ENCODE measurements around the gene RFC3. TPM values are rescaled to one million over a fixed set of nuclear protein-coding genes. Genes with fewer than 3 reads are reported as not detected.
A peak's percentile ranks its signal among the peaks of the same experiment; 100 is the strongest.
"Not testable (repeated sequence)": the region's sequence is repeated elsewhere in the genome, so short reads cannot be mapped to it uniquely, and the experiment has no call there.

The RFC3 gene
- total RNA-seq, 2 experiments from 2014 or later, result 48.3 to 51.8 TPM

GRCh38 chr13:33793726-33794125 is 24.2 kb upstream of the RFC3 start:
- H3K36me3 Mint-ChIP-seq, result peaks cover 3% of the 10 kb centered on the region
- peaks cover 15% of the 10 kb centered on the region for H3K4me1 Mint-ChIP-seq
- peaks cover 5% of the 10 kb centered on the region for H3K9me3 Mint-ChIP-seq (ENCODE audit: low read depth)
- peaks cover 7% of the 10 kb centered on the region for H3K27me3 Mint-ChIP-seq
- ATAC-seq (no peak), DNase-seq (no peak)
- H3K4me3 Mint-ChIP-seq, result no peak overlapping the region
- H3K27ac Mint-ChIP-seq, result no peak overlapping the region
- CTCF ChIA-PET, result no interaction called here

GRCh38 chr13:33794576-33794975 is 23.4 kb upstream of the RFC3 start:
- peaks cover 15% of the 10 kb centered on the region for H3K4me1 Mint-ChIP-seq
- H3K9me3 Mint-ChIP-seq (ENCODE audit: low read depth), result peaks cover 5% of the 10 kb centered on the region
- H3K27ac Mint-ChIP-seq, result no peak overlapping the region
- DNase-seq (no peak), ATAC-seq (no peak)
- peaks cover 9% of the 10 kb centered on the region for H3K27me3 Mint-ChIP-seq
- CTCF ChIA-PET, result no interaction called here
- peaks cover 3% of the 10 kb centered on the region for H3K36me3 Mint-ChIP-seq
- H3K4me3 Mint-ChIP-seq, result no peak overlapping the region

DNA sequence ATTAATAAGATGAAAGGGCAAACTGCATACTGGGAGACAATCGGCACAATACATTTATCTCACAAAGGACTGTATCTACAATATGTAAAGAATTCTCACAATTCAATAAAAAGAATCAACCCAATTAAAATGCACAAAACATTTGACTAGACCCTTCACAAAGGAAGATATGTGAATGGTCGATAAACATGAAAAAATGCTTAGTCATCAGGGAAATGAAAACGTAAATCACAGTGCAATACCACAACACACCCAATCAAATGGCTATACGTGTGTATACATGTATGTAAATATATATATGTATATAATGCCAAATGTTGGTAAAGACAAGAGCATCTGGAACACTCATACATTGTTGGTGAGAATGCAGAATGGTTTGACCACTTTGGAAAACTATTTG is 21.9 kb upstream of the RFC3 start:
- no peak overlapping the region for H3K4me3 Mint-ChIP-seq
- peaks cover 5% of the 10 kb centered on the region for H3K9me3 Mint-ChIP-seq (ENCODE audit: low read depth)
- DNase-seq (no peak), ATAC-seq (no peak)
- no peak overlapping the region for H3K27ac Mint-ChIP-seq
- peaks cover 16% of the 10 kb centered on the region for H3K4me1 Mint-ChIP-seq
- CTCF ChIA-PET, result no interaction called here
- peaks cover 3% of the 10 kb centered on the region for H3K36me3 Mint-ChIP-seq
- H3K27me3 Mint-ChIP-seq, result peaks cover 18% of the 10 kb centered on the region

DNA sequence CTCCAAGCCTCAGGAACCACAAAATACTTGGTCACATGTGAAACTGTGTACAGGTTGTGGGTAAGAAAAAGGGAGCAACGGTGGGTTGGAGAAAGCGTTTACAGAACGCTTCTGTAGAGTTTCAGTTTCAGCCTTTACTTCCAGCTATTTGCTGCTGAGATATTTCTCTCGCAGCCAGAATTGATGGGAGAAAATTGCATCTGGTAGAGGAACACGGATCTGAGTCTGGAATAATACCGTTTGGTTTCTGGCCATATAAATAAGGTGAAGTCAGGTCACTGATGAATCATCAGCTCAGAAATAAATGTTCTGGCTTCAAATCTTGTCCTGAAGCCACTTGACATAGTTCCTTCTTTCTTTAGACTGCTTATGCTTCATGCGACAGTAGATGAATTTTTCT is 20.3 kb upstream of the RFC3 start:
- H3K4me1 Mint-ChIP-seq, result peaks cover 15% of the 10 kb centered on the region

DNA sequence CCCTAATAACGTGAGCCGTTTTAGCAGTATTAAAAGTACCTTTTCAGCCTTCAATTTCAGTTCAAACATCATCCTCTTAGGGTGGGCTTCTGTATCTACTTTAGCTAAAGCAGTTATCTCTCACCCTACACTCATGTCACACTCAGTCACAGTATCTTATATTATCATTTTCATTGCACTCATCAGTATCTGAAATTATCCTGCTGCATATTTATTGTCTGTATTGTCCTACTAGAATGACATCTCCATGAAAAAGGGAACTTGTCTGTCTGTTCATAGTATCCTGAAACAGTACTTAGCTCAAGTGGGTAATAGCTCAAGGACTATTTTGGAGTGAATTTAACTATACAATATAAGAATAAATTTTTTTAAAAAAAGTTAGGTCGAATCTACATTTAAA is 19.9 kb upstream of the RFC3 start:
- CTCF ChIA-PET, result interaction anchor here (1.2 kb wide), 1 partner anchor 8 kb away, joined by 4 read pairs; no protein-coding TSS in a partner anchor
- H3K4me1 Mint-ChIP-seq, result peaks cover 15% of the 10 kb centered on the region
- no peaks in the 10 kb centered on the region for H3K9me3 Mint-ChIP-seq (ENCODE audit: low read depth)
- no peak overlapping the region for H3K4me3 Mint-ChIP-seq
- peaks cover 33% of the 10 kb centered on the region for H3K27me3 Mint-ChIP-seq
- H3K27ac Mint-ChIP-seq, result no peak overlapping the region
- ATAC-seq (no peak), DNase-seq (no peak)
- H3K36me3 Mint-ChIP-seq, result no peaks in the 10 kb centered on the region

More for the DNA sequence above, 20.3 kb upstream of the RFC3 start:
- ATAC-seq, result no peak
- H3K36me3 Mint-ChIP-seq, result no peaks in the 10 kb centered on the region
- no peak overlapping the region for H3K4me3 Mint-ChIP-seq
- no peak overlapping the region for H3K27ac Mint-ChIP-seq
- peaks cover 29% of the 10 kb centered on the region for H3K27me3 Mint-ChIP-seq
- CTCF ChIA-PET, result interaction anchor here (1.2 kb wide), 1 partner anchor 8 kb away, joined by 4 read pairs; no protein-coding TSS in a partner anchor
- no peak for DNase-seq
- H3K9me3 Mint-ChIP-seq (ENCODE audit: low read depth), result peaks cover 3% of the 10 kb centered on the region

DNA sequence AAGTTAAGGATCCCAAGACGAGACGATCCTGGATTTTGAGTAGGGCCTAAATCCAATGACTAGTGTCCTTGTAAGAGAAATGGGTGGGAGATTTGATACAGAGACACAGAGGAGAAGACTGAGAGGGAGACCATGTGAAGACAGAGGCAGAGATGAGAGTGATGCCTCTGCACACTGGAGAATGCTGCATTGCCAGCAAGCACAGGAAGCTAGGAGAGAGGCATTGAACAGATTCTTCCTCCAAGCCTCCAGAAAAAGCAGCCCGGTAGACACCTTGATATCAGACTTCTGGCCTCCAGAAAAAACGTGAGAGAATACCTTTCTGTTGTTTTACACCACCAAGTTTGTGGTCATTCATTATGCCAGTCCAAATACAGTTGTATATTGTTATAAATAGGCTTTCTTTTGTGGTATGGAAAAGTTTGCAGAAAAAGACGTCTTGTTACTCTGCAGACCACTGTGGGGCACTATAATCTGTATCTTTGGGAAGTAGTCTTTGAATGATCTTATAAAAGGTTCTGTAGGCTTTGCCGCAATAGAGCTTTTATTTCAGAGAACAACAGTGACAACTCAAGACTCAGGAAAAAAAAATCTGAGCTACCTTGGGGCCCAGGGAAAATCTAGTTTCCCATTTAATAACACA is 17.9 kb upstream of the RFC3 start:
- Mint-ChIP-seq H3K4me1 (peaks cover 12% of the 10 kb centered on the region), H3K27me3 (peaks cover 41% of the 10 kb centered on the region), H3K36me3 (no peaks in the 10 kb centered on the region), H3K9me3 (ENCODE audit: low read depth) (no peaks in the 10 kb centered on the region), H3K27ac (no peak overlapping the region), H3K4me3 (no peak overlapping the region)
- CTCF ChIA-PET, result interaction anchor here (0.8 to 2.2 kb wide), 5 partner anchors 9 to 1365 kb away, joined by 3 to 8 read pairs (median 3); no protein-coding TSS in a partner anchor
- no peak for DNase-seq
- peak; percentile 36 for ATAC-seq

DNA sequence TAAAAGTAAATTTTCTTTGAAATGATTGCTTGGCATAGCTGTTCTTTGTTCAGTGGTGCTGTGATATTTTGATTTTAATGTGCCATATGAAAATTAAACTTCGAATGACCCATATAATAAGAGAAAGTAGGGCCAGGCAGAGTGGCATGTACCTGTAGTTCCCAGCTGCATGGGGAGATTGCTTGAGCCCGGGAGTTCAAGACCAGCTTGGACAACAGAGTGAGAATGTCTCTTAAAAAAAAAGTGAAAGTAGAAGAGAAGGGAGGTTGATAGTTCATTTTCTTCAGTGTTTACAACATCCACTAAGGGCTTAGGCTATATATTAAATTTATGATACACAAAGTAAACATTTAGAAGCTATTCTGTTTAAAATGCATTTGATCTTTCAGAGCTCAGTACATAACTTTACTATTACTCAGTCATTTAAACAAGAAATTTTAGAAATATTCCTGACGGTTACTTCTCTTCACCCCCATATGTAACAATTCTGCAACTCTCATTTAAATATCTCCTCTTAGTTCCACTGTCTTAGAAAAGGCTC is 17.2 kb upstream of the RFC3 start:
- Mint-ChIP-seq H3K4me1 (peaks cover 12% of the 10 kb centered on the region), H3K4me3 (no peak overlapping the region), H3K27ac (no peak overlapping the region), H3K36me3 (no peaks in the 10 kb centered on the region), H3K27me3 (peaks cover 41% of the 10 kb centered on the region), H3K9me3 (ENCODE audit: low read depth) (no peaks in the 10 kb centered on the region)
- ATAC-seq (no peak), DNase-seq (no peak)
- CTCF ChIA-PET, result interaction anchor here (0.7 to 2.2 kb wide), 5 partner anchors 9 to 1135 kb away, joined by 3 to 8 read pairs (median 3); no protein-coding TSS in a partner anchor

- no peaks in the 10 kb centered on the region for H3K9me3 Mint-ChIP-seq (ENCODE audit: low read depth)
- H3K36me3 Mint-ChIP-seq, result no peaks in the 10 kb centered on the region
- DNase-seq (no peak), ATAC-seq (no peak)
- CTCF ChIA-PET, result no interaction called here
- H3K27ac Mint-ChIP-seq, result no peak overlapping the region
- H3K4me3 Mint-ChIP-seq, result no peak overlapping the region
- no peaks in the 10 kb centered on the region for H3K4me1 Mint-ChIP-seq
- peaks cover 43% of the 10 kb centered on the region for H3K27me3 Mint-ChIP-seq
These were observed 11.3 kb upstream of the RFC3 start for GRCh38 chr13:33806470-33807248.

DNA sequence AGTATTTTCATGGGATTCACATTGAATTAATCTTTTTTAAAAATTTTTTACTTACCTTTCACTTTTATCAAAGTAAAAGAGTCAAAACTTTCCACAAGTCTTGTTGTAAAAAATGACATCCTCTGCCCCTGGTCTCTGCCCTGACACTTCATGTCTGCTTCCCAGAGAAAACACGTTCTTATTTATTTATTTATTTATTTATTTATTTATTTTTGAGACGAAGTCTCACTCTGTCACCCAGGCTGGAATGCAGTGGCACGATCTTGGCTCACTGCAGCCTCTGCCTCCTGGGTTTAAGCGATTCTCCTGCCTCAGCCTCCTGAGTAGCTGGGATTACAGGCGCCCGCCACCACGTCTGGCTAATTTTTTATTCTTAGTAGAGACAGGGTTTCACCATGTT is 5.1 kb upstream of the RFC3 start:
- ATAC-seq; H3K4me1 Mint-ChIP-seq; CTCF ChIA-PET; H3K36me3 Mint-ChIP-seq; H3K27ac Mint-ChIP-seq; H3K4me3 Mint-ChIP-seq; DNase-seq; H3K9me3 Mint-ChIP-seq (ENCODE audit: low read depth): not testable (repeated sequence)
- peaks cover 17% of the 10 kb centered on the region for H3K27me3 Mint-ChIP-seq

- H3K27ac Mint-ChIP-seq, result no peak overlapping the region
- no peaks in the 10 kb centered on the region for H3K9me3 Mint-ChIP-seq (ENCODE audit: low read depth)
- peaks cover 11% of the 10 kb centered on the region for H3K27me3 Mint-ChIP-seq
- DNase-seq (no peak), ATAC-seq (no peak)
- H3K4me1 Mint-ChIP-seq, result peaks cover 18% of the 10 kb centered on the region
- peaks cover 9% of the 10 kb centered on the region for H3K36me3 Mint-ChIP-seq
- CTCF ChIA-PET, result no interaction called here
- no peak overlapping the region for H3K4me3 Mint-ChIP-seq
These were observed 2.9 kb upstream of the RFC3 start for GRCh38 chr13:33815011-33815550.

DNA sequence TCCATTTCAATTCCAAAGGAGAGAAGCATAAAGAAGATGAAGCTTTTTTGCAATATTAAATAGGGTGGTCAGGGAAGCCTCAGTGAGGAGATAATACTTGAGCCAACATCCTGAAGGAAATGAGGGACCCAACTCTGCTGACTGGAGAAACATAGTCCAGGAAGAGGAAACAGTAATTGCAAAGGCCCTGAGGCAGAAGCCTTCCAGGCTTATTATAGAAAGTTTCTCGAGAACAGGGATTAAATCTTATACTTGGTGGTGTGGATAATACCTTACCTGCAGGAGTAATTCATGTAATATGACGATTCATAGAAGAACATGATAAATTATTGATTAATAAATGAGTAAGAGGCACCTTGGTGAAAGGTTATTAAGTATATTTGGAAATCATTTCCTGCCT is 1.0 kb upstream of the RFC3 start:
- Mint-ChIP-seq H3K4me3 (no peak overlapping the region), H3K4me1 (peaks cover 33% of the 10 kb centered on the region), H3K36me3 (peaks cover 19% of the 10 kb centered on the region), H3K27ac (no peak overlapping the region), H3K9me3 (ENCODE audit: low read depth) (no peaks in the 10 kb centered on the region), H3K27me3 (peaks cover 8% of the 10 kb centered on the region)
- ATAC-seq, result no peak
- no peak for DNase-seq
- CTCF ChIA-PET, result no interaction called here

DNA sequence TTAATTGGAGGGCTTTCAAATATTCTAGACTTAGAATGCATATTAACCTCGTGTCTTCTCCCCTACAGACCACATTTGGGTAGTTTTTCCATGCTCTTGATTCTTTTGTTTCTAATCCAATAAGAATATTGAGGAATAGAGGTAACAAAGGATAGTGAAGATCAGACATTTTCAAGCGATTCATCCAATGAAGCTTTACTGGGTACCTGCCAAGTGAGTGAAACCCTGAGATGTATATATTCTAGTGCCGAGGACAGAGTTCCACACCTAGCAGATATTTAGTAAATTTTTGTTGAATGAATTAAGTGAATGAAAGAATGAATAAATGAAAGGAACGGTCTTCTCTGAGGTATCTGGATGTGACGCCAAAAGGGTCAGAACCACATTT is 442 bp upstream of the RFC3 start:
- no peaks in the 10 kb centered on the region for H3K9me3 Mint-ChIP-seq (ENCODE audit: low read depth)
- CTCF ChIA-PET, result interaction anchor here (1.2 to 2.0 kb wide), 2 partner anchors 94 to 1502 kb away, joined by 3 to 4 read pairs; partner anchors contain the start of genes BRCA2 and ZAR1L
- peak overlapping the region; percentile 86 for H3K27ac Mint-ChIP-seq
- no peak for DNase-seq
- H3K4me1 Mint-ChIP-seq, result peaks cover 37% of the 10 kb centered on the region
- H3K36me3 Mint-ChIP-seq, result peaks cover 23% of the 10 kb centered on the region
- H3K4me3 Mint-ChIP-seq, result peak overlapping the region; percentile 91
- no peak for ATAC-seq
- H3K27me3 Mint-ChIP-seq, result peaks cover 8% of the 10 kb centered on the region

DNA sequence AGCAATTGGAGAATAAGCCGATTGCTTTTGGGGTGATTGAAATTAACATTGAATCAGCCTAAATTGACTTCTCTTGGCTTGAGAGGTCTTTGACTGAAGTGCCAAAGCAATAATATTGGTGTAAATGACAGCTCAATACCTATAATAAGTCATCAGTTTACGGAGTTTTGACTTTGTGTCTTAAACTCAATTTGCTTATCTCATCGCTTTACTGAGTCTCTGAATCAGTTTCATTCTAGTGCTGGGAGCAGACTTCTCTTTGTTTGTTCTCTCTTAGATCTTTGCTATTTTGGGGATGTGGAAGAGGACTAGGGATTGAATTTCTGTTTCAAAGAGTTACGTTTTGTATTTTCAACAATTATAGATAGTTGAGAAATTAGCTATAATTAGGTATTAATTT is 7.1 kb downstream of the RFC3 start:
- H3K4me1 Mint-ChIP-seq, result peaks cover 32% of the 10 kb centered on the region
- no peak for ATAC-seq
- CTCF ChIA-PET, result no interaction called here
- no peak overlapping the region for H3K27ac Mint-ChIP-seq
- DNase-seq, result no peak
- peaks cover 55% of the 10 kb centered on the region for H3K36me3 Mint-ChIP-seq
- no peaks in the 10 kb centered on the region for H3K27me3 Mint-ChIP-seq
- no peaks in the 10 kb centered on the region for H3K9me3 Mint-ChIP-seq (ENCODE audit: low read depth)
- no peak overlapping the region for H3K4me3 Mint-ChIP-seq

All from activated CD8-positive, alpha-beta memory T cell treated with anti-CD3 and anti-CD28 coated beads, Interleukin-2, amount 10 ng/mL, durations not matched to agents 7 days and 5 days (primary cell).